H1 (cell line): ENCODE measurements around the gene MAML3.

Source experiments
- JUN ChIP-seq: IDR thresholded peaks from 2 replicates; pipeline ENCODE4 v1.6.1; 2011; ENCODE audit warnings: low read depth, mild to moderate bottlenecking, improper control_type of control experiment, low read length
- RAD21 ChIP-seq, 2 experiments: IDR thresholded peaks in 1 of 2; conservative IDR thresholded peaks in 1 of 2; 2 replicates each; pipeline ENCODE4 v1.6.1; 2011; ENCODE audit warnings: low read depth in 2 of 2, low read length in 2 of 2, improper control_type of control experiment in 1 of 2, inconsistent platforms in 1 of 2, mild to moderate bottlenecking in 1 of 2, moderate library complexity in 1 of 2
- TF ChIP-seq, protein P1 (sequence below), 3 experiments: IDR thresholded peaks; 1 replicate in 2 of 3; 2 replicates in 1 of 3; pipeline versions ENCODE4 v1.5.1 to v1.6.1; 2011; ENCODE audit warnings: low read length in 3 of 3, mild to moderate bottlenecking in 3 of 3, inconsistent platforms in 2 of 3, low read depth in 1 of 3, moderate library complexity in 1 of 3; ENCODE audit not compliant: insufficient read depth in 1 of 3; ENCODE audit errors: control extremely low read depth in 1 of 3
- TF ChIP-seq, protein P2 (sequence below): IDR thresholded peaks from 2 replicates; pipeline ENCODE4 v1.6.1; 2011; ENCODE audit warnings: low read length, improper control_type of control experiment
- TF ChIP-seq, protein P3 (sequence below): IDR thresholded peaks from 2 replicates; pipeline ENCODE4 v1.6.1; 2012; ENCODE audit warnings: inconsistent platforms

DNA sequence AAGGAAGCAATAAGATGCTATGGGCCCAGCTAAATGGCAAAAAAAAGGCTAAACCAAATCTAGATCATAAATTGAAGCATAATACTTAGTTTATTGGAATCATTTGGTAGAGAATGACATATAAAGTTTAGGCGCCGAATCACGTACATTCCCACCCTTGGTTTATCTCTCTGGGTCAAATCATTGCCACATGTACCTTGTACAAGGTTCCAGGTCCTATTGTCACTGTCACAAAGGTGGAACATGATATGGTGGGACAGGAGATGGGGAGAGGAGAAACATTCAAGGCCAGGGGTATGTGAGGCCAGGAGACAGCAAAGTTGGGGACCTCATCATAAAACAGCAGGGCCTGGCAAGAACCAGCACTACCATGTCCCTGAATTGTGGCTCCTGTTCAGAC is 13.4 kb downstream of the MAML3 start:
- no peak for TF ChIP-seq JUN
- no peak for TF ChIP-seq RAD21 (IDR thresholded peaks at IDR 0.05 in 1 of 2, conservative IDR thresholded peaks at IDR 0.05 in 1 of 2; ENCODE audit: low read depth in 2 of 2, low read length in 2 of 2)
- TF ChIP-seq, protein P1, sequence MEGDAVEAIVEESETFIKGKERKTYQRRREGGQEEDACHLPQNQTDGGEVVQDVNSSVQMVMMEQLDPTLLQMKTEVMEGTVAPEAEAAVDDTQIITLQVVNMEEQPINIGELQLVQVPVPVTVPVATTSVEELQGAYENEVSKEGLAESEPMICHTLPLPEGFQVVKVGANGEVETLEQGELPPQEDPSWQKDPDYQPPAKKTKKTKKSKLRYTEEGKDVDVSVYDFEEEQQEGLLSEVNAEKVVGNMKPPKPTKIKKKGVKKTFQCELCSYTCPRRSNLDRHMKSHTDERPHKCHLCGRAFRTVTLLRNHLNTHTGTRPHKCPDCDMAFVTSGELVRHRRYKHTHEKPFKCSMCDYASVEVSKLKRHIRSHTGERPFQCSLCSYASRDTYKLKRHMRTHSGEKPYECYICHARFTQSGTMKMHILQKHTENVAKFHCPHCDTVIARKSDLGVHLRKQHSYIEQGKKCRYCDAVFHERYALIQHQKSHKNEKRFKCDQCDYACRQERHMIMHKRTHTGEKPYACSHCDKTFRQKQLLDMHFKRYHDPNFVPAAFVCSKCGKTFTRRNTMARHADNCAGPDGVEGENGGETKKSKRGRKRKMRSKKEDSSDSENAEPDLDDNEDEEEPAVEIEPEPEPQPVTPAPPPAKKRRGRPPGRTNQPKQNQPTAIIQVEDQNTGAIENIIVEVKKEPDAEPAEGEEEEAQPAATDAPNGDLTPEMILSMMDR (IDR thresholded peaks at IDR 0.05; ENCODE audit: control extremely low read depth in 1 of 3, insufficient read depth in 1 of 3, low read depth in 1 of 3, low read length in 3 of 3) = no peak
- TF ChIP-seq, protein P2, sequence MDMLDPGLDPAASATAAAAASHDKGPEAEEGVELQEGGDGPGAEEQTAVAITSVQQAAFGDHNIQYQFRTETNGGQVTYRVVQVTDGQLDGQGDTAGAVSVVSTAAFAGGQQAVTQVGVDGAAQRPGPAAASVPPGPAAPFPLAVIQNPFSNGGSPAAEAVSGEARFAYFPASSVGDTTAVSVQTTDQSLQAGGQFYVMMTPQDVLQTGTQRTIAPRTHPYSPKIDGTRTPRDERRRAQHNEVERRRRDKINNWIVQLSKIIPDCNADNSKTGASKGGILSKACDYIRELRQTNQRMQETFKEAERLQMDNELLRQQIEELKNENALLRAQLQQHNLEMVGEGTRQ = no peak
- TF ChIP-seq, protein P3, sequence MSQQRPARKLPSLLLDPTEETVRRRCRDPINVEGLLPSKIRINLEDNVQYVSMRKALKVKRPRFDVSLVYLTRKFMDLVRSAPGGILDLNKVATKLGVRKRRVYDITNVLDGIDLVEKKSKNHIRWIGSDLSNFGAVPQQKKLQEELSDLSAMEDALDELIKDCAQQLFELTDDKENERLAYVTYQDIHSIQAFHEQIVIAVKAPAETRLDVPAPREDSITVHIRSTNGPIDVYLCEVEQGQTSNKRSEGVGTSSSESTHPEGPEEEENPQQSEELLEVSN = no peak
